ENCODE measurements around the gene KCTD16.

KCTD16 gene

DNA sequence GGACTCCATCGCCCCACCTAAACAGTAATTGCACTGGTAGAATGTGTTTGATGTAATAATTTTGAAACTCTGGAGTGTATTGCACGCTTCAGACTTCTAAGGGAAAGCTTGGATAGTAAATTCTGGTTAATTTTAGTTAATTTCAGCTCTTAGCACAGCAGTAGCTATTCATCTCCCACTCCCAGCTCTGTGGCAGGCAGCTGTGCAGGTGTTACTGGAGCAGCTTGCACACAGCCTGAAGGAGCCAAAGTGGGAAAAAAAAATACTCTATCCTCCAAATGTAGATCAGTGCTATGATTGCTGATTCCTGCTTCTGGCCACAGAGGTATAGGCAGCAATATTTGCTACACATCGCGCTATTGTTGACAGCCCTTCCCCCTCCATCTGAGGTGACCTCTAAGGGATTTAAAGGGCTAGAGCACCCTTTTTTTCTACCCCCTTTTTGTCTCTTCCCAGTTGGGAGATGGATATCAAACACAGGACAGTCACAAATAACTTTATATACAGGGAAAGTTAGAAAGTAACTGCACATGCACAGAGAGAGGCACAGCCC, 97.4 kb downstream of the KCTD16 start:
- Histone ChIP-seq H3K4me1 (ENCODE audit: insufficient read depth, low read length) (peaks cover 6% of the 10 kb centered on the region; the same call in 1 of the 2 replicates), H3K9me3 (ENCODE audit: insufficient read depth, low read depth, low read length) (no peaks in the 10 kb centered on the region), H3K4me3 (ENCODE audit: low read length) (no peak overlapping the region), H3K9ac (ENCODE audit: low read depth, low read length) (no peak overlapping the region), H3K27ac (ENCODE audit: low read length) (no peak overlapping the region), H3K27me3 (ENCODE audit: insufficient read depth, low read length) (no peaks in the 10 kb centered on the region), H3K36me3 (ENCODE audit: insufficient read depth, low read depth, low read length) (no peaks in the 10 kb centered on the region)

GRCh38 chr5:144273232-144274027, 102.8 kb downstream of the KCTD16 start:
- H3K9ac ChIP-seq (ENCODE audit: low read depth, low read length) = no peak overlapping the region
- H3K9me3 ChIP-seq (ENCODE audit: insufficient read depth, low read depth, low read length) = no peaks in the 10 kb centered on the region
- peaks cover under 1% of the 10 kb centered on the region; the same call in 1 of the 2 replicates for H3K4me1 ChIP-seq (ENCODE audit: insufficient read depth, low read length)
- H3K36me3 ChIP-seq (ENCODE audit: insufficient read depth, low read depth, low read length) = no peaks in the 10 kb centered on the region
- no peak overlapping the region for H3K4me3 ChIP-seq (ENCODE audit: low read length)
- no peaks in the 10 kb centered on the region for H3K27me3 ChIP-seq (ENCODE audit: insufficient read depth, low read length)
- no peak overlapping the region for H3K27ac ChIP-seq (ENCODE audit: low read length)

DNA sequence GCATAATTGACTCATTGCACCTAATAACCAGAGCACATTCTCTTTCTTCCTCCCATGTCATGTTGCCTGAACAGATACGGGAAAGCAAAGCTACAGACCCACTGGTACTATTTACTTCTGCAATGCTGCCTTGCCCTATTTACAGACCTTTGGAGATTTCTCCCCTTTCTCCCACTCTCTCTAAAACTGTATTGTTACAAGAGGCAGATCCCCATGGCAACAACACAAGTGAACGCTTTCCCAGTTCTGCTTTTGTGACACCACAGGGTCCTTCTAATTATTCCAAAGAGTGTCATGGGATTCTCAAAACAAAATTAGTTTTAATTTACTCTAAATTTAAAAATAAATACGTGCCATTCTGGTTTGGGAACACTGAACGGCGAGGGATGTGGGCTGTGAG, 104.7 kb downstream of the KCTD16 start:
- Histone ChIP-seq H3K4me1 (ENCODE audit: insufficient read depth, low read length) (no peaks in the 10 kb centered on the region), H3K4me3 (ENCODE audit: low read length) (no peak overlapping the region), H3K9ac (ENCODE audit: low read depth, low read length) (no peak overlapping the region), H3K9me3 (ENCODE audit: insufficient read depth, low read depth, low read length) (no peaks in the 10 kb centered on the region), H3K27ac (ENCODE audit: low read length) (no peak overlapping the region), H3K27me3 (ENCODE audit: insufficient read depth, low read length) (no peaks in the 10 kb centered on the region), H3K36me3 (ENCODE audit: insufficient read depth, low read depth, low read length) (no peaks in the 10 kb centered on the region)

GRCh38 chr5:144276034-144276822, 105.6 kb downstream of the KCTD16 start:
- Histone ChIP-seq H3K27ac (ENCODE audit: low read length) (no peak overlapping the region), H3K9ac (ENCODE audit: low read depth, low read length) (no peak overlapping the region), H3K27me3 (ENCODE audit: insufficient read depth, low read length) (no peaks in the 10 kb centered on the region), H3K9me3 (ENCODE audit: insufficient read depth, low read depth, low read length) (no peaks in the 10 kb centered on the region), H3K36me3 (ENCODE audit: insufficient read depth, low read depth, low read length) (no peaks in the 10 kb centered on the region), H3K4me1 (ENCODE audit: insufficient read depth, low read length) (no peaks in the 10 kb centered on the region), H3K4me3 (ENCODE audit: low read length) (no peak overlapping the region)

- H3K9me3 ChIP-seq (ENCODE audit: insufficient read depth, low read depth, low read length) = no peaks in the 10 kb centered on the region
- no peak overlapping the region for H3K27ac ChIP-seq (ENCODE audit: low read length)
- no peaks in the 10 kb centered on the region for H3K27me3 ChIP-seq (ENCODE audit: insufficient read depth, low read length)
- no peak overlapping the region for H3K9ac ChIP-seq (ENCODE audit: low read depth, low read length)
- no peaks in the 10 kb centered on the region for H3K36me3 ChIP-seq (ENCODE audit: insufficient read depth, low read depth, low read length)
- 0 out of 2 replicates have a peak, but pooled peaks cover 4% of the 10 kb centered on the region for H3K4me1 ChIP-seq (ENCODE audit: insufficient read depth, low read length)
- H3K4me3 ChIP-seq (ENCODE audit: low read length) = no peak overlapping the region
These were observed 111.1 kb downstream of the KCTD16 start for GRCh38 chr5:144281784-144282183.

DNA sequence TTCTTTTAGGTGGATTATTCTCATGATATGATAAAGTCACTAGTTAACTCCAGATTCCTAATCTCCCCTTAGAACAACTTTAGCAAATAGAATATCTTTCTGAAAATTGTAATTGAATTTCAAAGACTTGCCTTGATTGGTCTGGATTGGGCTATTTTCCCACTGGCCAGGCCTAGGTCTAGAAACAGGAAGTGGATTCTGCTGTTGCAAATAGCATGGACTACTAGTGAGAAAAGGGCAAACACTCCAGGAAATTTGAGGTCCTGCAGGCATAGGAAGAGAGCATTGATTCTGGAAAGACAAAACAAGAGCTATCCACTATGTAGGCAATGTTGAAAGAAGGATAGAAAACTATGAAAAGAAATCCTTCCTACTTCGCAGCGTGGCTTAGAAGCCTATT, 113.4 kb downstream of the KCTD16 start:
- H3K36me3 ChIP-seq (ENCODE audit: insufficient read depth, low read depth, low read length) = no peaks in the 10 kb centered on the region
- no peaks in the 10 kb centered on the region for H3K9me3 ChIP-seq (ENCODE audit: insufficient read depth, low read depth, low read length)
- H3K27ac ChIP-seq (ENCODE audit: low read length) = no peak overlapping the region
- H3K27me3 ChIP-seq (ENCODE audit: insufficient read depth, low read length) = no peaks in the 10 kb centered on the region
- no peak overlapping the region for H3K4me3 ChIP-seq (ENCODE audit: low read length)
- H3K4me1 ChIP-seq (ENCODE audit: insufficient read depth, low read length) = 0 out of 2 replicates have a peak, but pooled peaks cover 4% of the 10 kb centered on the region
- no peak overlapping the region for H3K9ac ChIP-seq (ENCODE audit: low read depth, low read length)

DNA sequence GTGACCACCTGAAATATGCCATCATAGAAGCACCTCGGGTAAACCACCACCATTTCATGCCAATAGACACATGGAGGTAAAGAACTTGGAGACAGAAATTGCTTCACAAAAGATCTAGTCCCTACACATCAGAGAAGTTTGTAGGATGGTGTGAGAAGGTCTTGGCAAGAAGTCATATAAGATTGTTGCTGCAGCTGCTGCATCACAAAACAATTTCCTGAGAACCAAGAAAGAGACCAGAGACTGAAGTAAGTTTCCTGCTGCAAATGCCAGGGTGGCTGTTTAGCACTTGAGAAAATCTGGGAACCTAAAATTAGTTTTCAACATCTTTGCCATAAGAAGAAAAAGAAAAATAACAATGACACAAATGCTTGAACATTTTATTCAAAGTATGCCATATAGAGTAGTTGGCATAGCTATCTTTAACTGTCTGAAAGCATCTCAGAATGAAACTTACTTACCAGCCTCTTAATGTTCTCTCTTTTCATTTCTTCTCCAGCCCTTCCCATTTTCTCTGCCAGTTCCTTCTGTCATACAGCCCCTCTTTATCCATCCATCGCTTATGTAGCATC, 114.3 kb downstream of the KCTD16 start:
- Histone ChIP-seq H3K36me3 (ENCODE audit: insufficient read depth, low read depth, low read length) (no peaks in the 10 kb centered on the region), H3K4me3 (ENCODE audit: low read length) (no peak overlapping the region), H3K27ac (ENCODE audit: low read length) (no peak overlapping the region), H3K9me3 (ENCODE audit: insufficient read depth, low read depth, low read length) (no peaks in the 10 kb centered on the region), H3K27me3 (ENCODE audit: insufficient read depth, low read length) (no peaks in the 10 kb centered on the region), H3K4me1 (ENCODE audit: insufficient read depth, low read length) (0 out of 2 replicates have a peak, but pooled peaks cover 4% of the 10 kb centered on the region), H3K9ac (ENCODE audit: low read depth, low read length) (no peak overlapping the region)

DNA sequence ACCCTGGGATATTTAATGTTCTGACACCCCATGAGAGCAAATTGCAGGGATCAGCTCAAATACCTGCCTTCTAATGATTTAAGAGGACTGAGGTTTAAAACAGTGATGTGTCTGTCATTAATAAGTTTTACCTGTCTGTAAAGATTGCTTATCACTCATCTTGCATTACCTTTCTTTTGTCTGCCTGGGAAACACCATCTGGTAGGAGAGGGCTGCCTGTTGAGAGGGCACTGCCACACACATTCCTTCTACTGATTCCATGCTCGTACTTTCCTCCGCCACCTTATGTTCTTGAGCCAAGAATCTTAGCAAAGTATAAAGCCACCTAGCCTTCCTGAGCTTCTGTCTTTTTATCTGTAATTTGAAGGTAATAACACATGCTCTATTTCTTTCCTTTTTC, 118.6 kb downstream of the KCTD16 start:
- Histone ChIP-seq H3K27me3 (ENCODE audit: insufficient read depth, low read length) (no peaks in the 10 kb centered on the region), H3K27ac (ENCODE audit: low read length) (no peak overlapping the region), H3K36me3 (ENCODE audit: insufficient read depth, low read depth, low read length) (no peaks in the 10 kb centered on the region), H3K4me1 (ENCODE audit: insufficient read depth, low read length) (0 out of 2 replicates have a peak, but pooled peaks cover 4% of the 10 kb centered on the region), H3K9me3 (ENCODE audit: insufficient read depth, low read depth, low read length) (no peaks in the 10 kb centered on the region), H3K9ac (ENCODE audit: low read depth, low read length) (no peak overlapping the region), H3K4me3 (ENCODE audit: low read length) (no peak overlapping the region)

GRCh38 chr5:144292029-144292428, 121.4 kb downstream of the KCTD16 start:
- H3K27ac ChIP-seq (ENCODE audit: low read length) = no peak overlapping the region
- no peak overlapping the region for H3K4me3 ChIP-seq (ENCODE audit: low read length)
- H3K4me1 ChIP-seq (ENCODE audit: insufficient read depth, low read length) = no peaks in the 10 kb centered on the region
- H3K9ac ChIP-seq (ENCODE audit: low read depth, low read length) = no peak overlapping the region
- H3K36me3 ChIP-seq (ENCODE audit: insufficient read depth, low read depth, low read length) = no peaks in the 10 kb centered on the region; the same call in 1 of the 2 replicates
- no peaks in the 10 kb centered on the region for H3K27me3 ChIP-seq (ENCODE audit: insufficient read depth, low read length)
- peaks cover 10% of the 10 kb centered on the region for H3K9me3 ChIP-seq (ENCODE audit: insufficient read depth, low read depth, low read length)

- Histone ChIP-seq H3K4me1 (ENCODE audit: insufficient read depth, low read length) (peaks cover 18% of the 10 kb centered on the region), H3K9ac (ENCODE audit: low read depth, low read length) (no peak overlapping the region), H3K27ac (ENCODE audit: low read length) (no peak overlapping the region), H3K36me3 (ENCODE audit: insufficient read depth, low read depth, low read length) (no peaks in the 10 kb centered on the region; the same call in 1 of the 2 replicates), H3K4me3 (ENCODE audit: low read length) (no peak overlapping the region), H3K9me3 (ENCODE audit: insufficient read depth, low read depth, low read length) (peaks cover 15% of the 10 kb centered on the region), H3K27me3 (ENCODE audit: insufficient read depth, low read length) (no peaks in the 10 kb centered on the region)
These were observed 124.6 kb downstream of the KCTD16 start for GRCh38 chr5:144295284-144295683.

GRCh38 chr5:144297081-144297480, 126.4 kb downstream of the KCTD16 start:
- H3K36me3 ChIP-seq (ENCODE audit: insufficient read depth, low read depth, low read length) = no peaks in the 10 kb centered on the region; the same call in 1 of the 2 replicates
- peaks cover 18% of the 10 kb centered on the region for H3K4me1 ChIP-seq (ENCODE audit: insufficient read depth, low read length)
- 0 out of 2 replicates have a peak overlapping the region, but pooled peaks have one; percentile 8 for H3K4me3 ChIP-seq (ENCODE audit: low read length)
- no peak overlapping the region for H3K9ac ChIP-seq (ENCODE audit: low read depth, low read length)
- no peaks in the 10 kb centered on the region for H3K27me3 ChIP-seq (ENCODE audit: insufficient read depth, low read length)
- peaks cover 15% of the 10 kb centered on the region for H3K9me3 ChIP-seq (ENCODE audit: insufficient read depth, low read depth, low read length)
- no peak overlapping the region for H3K27ac ChIP-seq (ENCODE audit: low read length)
